Iris pigment epithelial cell (primary cell): ENCODE results near the gene NLE1.
A peak's percentile ranks its signal among the peaks of the same experiment; 100 is the strongest.
"Not testable (repeated sequence)": the region's sequence is repeated elsewhere in the genome, so short reads cannot be mapped to it uniquely, and the experiment has no call there.

ENCODE experiments used
- DNase-seq: peaks from one replicate; pipeline ENCODE4 v3.0.0-alpha.2; 2011; ENCODE audit warnings: low read depth

The NLE1 gene

GRCh38 chr17:35162755-35163154, 20.7 kb upstream of the NLE1 start:
- DNase-seq, result no peak

- DNase-seq, result peak; percentile 43
Measured at GRCh38 chr17:35161281-35161761, 19.2 kb upstream of the NLE1 start.

- no peak for DNase-seq
Measured at GRCh38 chr17:35160354-35161201, 18.5 kb upstream of the NLE1 start.

GRCh38 chr17:35159940-35160339, 17.8 kb upstream of the NLE1 start:
- DNase-seq, result no peak

GRCh38 chr17:35155246-35155645, 13.1 kb upstream of the NLE1 start:
- DNase-seq, result no peak

- DNase-seq, result no peak
Measured at GRCh38 chr17:35154196-35155165, 12.4 kb upstream of the NLE1 start.

GRCh38 chr17:35152421-35153140, 10.5 kb upstream of the NLE1 start:
- DNase-seq, result no peak

- not testable (repeated sequence) for DNase-seq
Measured at GRCh38 chr17:35151080-35151479, 9.0 kb upstream of the NLE1 start.

- no peak for DNase-seq
Measured at GRCh38 chr17:35149941-35150340, 7.8 kb upstream of the NLE1 start.

- DNase-seq, result no peak
Measured at GRCh38 chr17:35148144-35148543, 6.0 kb upstream of the NLE1 start.

- no peak for DNase-seq
Measured at GRCh38 chr17:35147375-35147905, 5.3 kb upstream of the NLE1 start, which contains the start of gene UNC45B. TSS of gene UNC45B (plus strand) at chr17:35147817. CDS start at chr17:35148264, 447 bp downstream.

- DNase-seq, result no peak
Measured at GRCh38 chr17:35146214-35146833, 4.2 kb upstream of the NLE1 start.

- no peak for DNase-seq
Measured at GRCh38 chr17:35144840-35145239, 2.7 kb upstream of the NLE1 start.

GRCh38 chr17:35142467-35142796, 329 bp upstream of the NLE1 start:
- DNase-seq, result no peak

GRCh38 chr17:35138218-35138617, 3.9 kb downstream of the NLE1 start:
- DNase-seq, result no peak

- DNase-seq, result no peak
Measured at GRCh38 chr17:35135322-35135721, 6.8 kb downstream of the NLE1 start.

- DNase-seq, result no peak
Measured at GRCh38 chr17:35132816-35133550, 9.1 kb downstream of the NLE1 start.

- DNase-seq, result no peak
Measured at GRCh38 chr17:35132099-35132498, 10.0 kb downstream of the NLE1 start.

- no peak for DNase-seq
Measured at GRCh38 chr17:35130392-35130791, 11.7 kb downstream of the NLE1 start.

GRCh38 chr17:35129973-35130351, 12.1 kb downstream of the NLE1 start:
- DNase-seq, result peak; percentile 25
